Parathyroid adenoma (tissue), 2 donors: ENCODE data around the gene ACOT7.

Source experiments
- H2AFZ ChIP-seq: fragments of 300-600 bp; sonication (generic); one replicate; pipeline ENCODE4 v1.7.0; 2017; ENCODE audit warnings: antibody characterized with exemption, mild to moderate bottlenecking
- H3K27ac ChIP-seq: fragments of 300-600 bp; sonication (generic); one replicate; pipeline ENCODE4 v1.7.0; 2017
- H3K27me3 ChIP-seq: fragments of 300-600 bp; sonication (generic); one replicate; pipeline ENCODE4 v1.7.0; 2017; ENCODE audit warnings: low read length; ENCODE audit not compliant: control insufficient read depth, insufficient read depth
- H3K36me3 ChIP-seq: fragments of 300-600 bp; sonication (generic); one replicate; pipeline ENCODE4 v1.7.0; 2017; ENCODE audit warnings: low read length; ENCODE audit not compliant: control insufficient read depth, insufficient read depth
- H3K4me1 ChIP-seq: fragments of 300-600 bp; sonication (generic); one replicate; pipeline ENCODE4 v1.7.0; 2017; ENCODE audit warnings: control low read depth
- H3K4me2 ChIP-seq: fragments of 300-600 bp; sonication (generic); one replicate; pipeline ENCODE4 v1.7.0; 2017; ENCODE audit warnings: low read length
- H3K4me3 ChIP-seq: fragments of 300-600 bp; sonication (generic); one replicate; pipeline ENCODE4 v1.7.0; 2017; ENCODE audit warnings: low read depth, low read length
- H3K79me2 ChIP-seq: fragments of 300-600 bp; sonication (generic); one replicate; pipeline ENCODE4 v1.7.0; 2017; ENCODE audit warnings: control low read depth
- H3K9ac ChIP-seq: fragments of 300-600 bp; sonication (generic); one replicate; pipeline ENCODE4 v1.7.0; 2017; ENCODE audit warnings: mild to moderate bottlenecking
- H3K9me3 ChIP-seq: fragments of 300-600 bp; sonication (generic); one replicate; pipeline ENCODE4 v1.7.0; 2017; ENCODE audit warnings: low read length; ENCODE audit not compliant: control insufficient read depth
- TF ChIP-seq, protein P1 (sequence below): fragments of 300-600 bp; sonication (generic); IDR thresholded peaks from one replicate; pipeline ENCODE4 v1.7.0; 2017; ENCODE audit warnings: antibody characterized with exemption, mild to moderate bottlenecking
- donor health status: primary hyperparathyroidism.

ACOT7 gene

GRCh38 chr1:6248161-6248776 lies 145.3 kb downstream of the ACOT7 start:
- TF ChIP-seq, protein P1, sequence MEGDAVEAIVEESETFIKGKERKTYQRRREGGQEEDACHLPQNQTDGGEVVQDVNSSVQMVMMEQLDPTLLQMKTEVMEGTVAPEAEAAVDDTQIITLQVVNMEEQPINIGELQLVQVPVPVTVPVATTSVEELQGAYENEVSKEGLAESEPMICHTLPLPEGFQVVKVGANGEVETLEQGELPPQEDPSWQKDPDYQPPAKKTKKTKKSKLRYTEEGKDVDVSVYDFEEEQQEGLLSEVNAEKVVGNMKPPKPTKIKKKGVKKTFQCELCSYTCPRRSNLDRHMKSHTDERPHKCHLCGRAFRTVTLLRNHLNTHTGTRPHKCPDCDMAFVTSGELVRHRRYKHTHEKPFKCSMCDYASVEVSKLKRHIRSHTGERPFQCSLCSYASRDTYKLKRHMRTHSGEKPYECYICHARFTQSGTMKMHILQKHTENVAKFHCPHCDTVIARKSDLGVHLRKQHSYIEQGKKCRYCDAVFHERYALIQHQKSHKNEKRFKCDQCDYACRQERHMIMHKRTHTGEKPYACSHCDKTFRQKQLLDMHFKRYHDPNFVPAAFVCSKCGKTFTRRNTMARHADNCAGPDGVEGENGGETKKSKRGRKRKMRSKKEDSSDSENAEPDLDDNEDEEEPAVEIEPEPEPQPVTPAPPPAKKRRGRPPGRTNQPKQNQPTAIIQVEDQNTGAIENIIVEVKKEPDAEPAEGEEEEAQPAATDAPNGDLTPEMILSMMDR: no peak
- H3K27me3 ChIP-seq: peaks cover 10% of the 10 kb centered on the region
- no peak overlapping the region for H3K9ac ChIP-seq
- no peaks in the 10 kb centered on the region for H3K9me3 ChIP-seq
- no peak overlapping the region for H2AFZ ChIP-seq
- H3K4me1 ChIP-seq: no peaks in the 10 kb centered on the region
- H3K79me2 ChIP-seq: no peaks in the 10 kb centered on the region
- no peak overlapping the region for H3K4me2 ChIP-seq
- no peaks in the 10 kb centered on the region for H3K36me3 ChIP-seq
- H3K4me3 ChIP-seq: no peak overlapping the region
- H3K27ac ChIP-seq: no peak overlapping the region

GRCh38 chr1:6247651-6248050 lies 145.9 kb downstream of the ACOT7 start:
- H3K4me2 ChIP-seq: no peak overlapping the region
- H3K4me3 ChIP-seq: no peak overlapping the region
- H3K9ac ChIP-seq: no peak overlapping the region
- H3K79me2 ChIP-seq: no peaks in the 10 kb centered on the region
- TF ChIP-seq, protein P1: no peak
- H3K9me3 ChIP-seq: no peaks in the 10 kb centered on the region
- peaks cover 10% of the 10 kb centered on the region for H3K27me3 ChIP-seq
- H3K4me1 ChIP-seq: no peaks in the 10 kb centered on the region
- H3K27ac ChIP-seq: no peak overlapping the region
- H3K36me3 ChIP-seq: no peaks in the 10 kb centered on the region
- no peak overlapping the region for H2AFZ ChIP-seq

- peaks cover 14% of the 10 kb centered on the region for H3K27me3 ChIP-seq
- no peak overlapping the region for H3K27ac ChIP-seq
- no peaks in the 10 kb centered on the region for H3K9me3 ChIP-seq
- no peaks in the 10 kb centered on the region for H3K79me2 ChIP-seq
- no peak overlapping the region for H3K4me2 ChIP-seq
- H2AFZ ChIP-seq: no peak overlapping the region
- no peaks in the 10 kb centered on the region for H3K36me3 ChIP-seq
- no peaks in the 10 kb centered on the region for H3K4me1 ChIP-seq
- H3K9ac ChIP-seq: no peak overlapping the region
- TF ChIP-seq, protein P1: peak; percentile 83
- no peak overlapping the region for H3K4me3 ChIP-seq
These were observed 146.8 kb downstream of the ACOT7 start for GRCh38 chr1:6246497-6247467.

DNA sequence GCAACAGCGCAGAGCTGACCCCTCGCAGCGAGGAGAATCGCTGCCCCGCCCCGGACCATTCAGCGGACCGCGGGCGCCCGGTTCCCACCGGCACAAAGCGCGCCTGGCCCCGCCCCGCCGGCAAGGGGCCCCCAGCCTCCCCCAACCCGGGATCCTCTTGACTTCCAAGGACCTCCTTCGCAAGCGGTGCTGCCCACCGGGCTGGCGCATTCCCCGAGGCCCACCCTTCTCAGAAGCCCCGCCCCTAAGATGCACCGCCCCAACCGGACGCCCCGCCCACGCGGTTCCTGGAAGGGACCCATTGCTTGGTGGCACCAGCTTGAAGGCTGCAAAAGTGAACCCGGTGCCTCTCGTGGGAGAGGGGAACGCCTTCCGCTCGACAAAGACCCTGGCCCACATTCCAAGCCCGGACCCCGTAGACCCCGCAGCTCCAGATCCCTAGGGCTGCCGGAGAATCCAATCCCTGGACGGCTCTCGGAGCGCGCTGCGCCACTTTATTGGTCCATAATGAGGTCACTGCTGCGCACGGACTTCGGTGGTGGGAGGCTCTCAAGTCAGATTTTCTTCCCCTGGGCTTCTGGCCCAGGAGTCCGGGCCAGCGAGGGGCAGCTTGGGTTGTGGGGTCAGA lies 147.6 kb downstream of the ACOT7 start:
- no peaks in the 10 kb centered on the region for H3K9me3 ChIP-seq
- H3K36me3 ChIP-seq: no peaks in the 10 kb centered on the region
- TF ChIP-seq, protein P1: no peak
- H3K9ac ChIP-seq: no peak overlapping the region
- H3K27me3 ChIP-seq: peaks cover 19% of the 10 kb centered on the region
- no peak overlapping the region for H3K27ac ChIP-seq
- H3K4me2 ChIP-seq: no peak overlapping the region
- no peak overlapping the region for H3K4me3 ChIP-seq
- no peaks in the 10 kb centered on the region for H3K4me1 ChIP-seq
- no peaks in the 10 kb centered on the region for H3K79me2 ChIP-seq
- H2AFZ ChIP-seq: no peak overlapping the region
